HCT116 (cell line): ENCODE results near the gene PLCG2. TPM values are rescaled to one million over a fixed set of nuclear protein-coding genes. Genes with fewer than 3 reads are reported as not detected.

Source experiments
- ATAC-seq: fragments of 200-7000 bp; cut with Tn5 transposase; 2 replicates; pipeline ENCODE4 v1.9.1; 2020; ENCODE audit warnings: mild to moderate bottlenecking, moderate library complexity
- BruUV-seq: library from RNA; stranded (reverse); fragments of 400-500 nt; replicated peaks from 2 replicates; lab custom pipeline; 2021; lab: Mats Ljungman, UMichigan
- CTCF ChIA-PET: fragments of 300-600 bp; sonication (Branson Sonifier 250); formaldehyde crosslinking; loops from one replicate; lab custom pipeline; 2021; ENCODE audit warnings: antibody characterized with exemption; lab: Charles Lee
- POLR2A ChIA-PET: fragments of 300-600, 350-600 bp; sonication (Branson Sonifier 250); formaldehyde crosslinking; loops from one replicate; lab custom pipeline; 2021; ENCODE audit warnings: antibody characterized with exemption; lab: Charles Lee
- RAD21 ChIA-PET, 2 experiments: fragments of 300-600 bp; sonication (Branson Sonifier 250); formaldehyde crosslinking; loops; one replicate each; lab custom pipeline; 2023; ENCODE audit warnings: low total read pairs in 2 of 2; ENCODE audit not compliant: uncharacterized antibody in 2 of 2, unreplicated experiment in 2 of 2, low non-redundant PET in 1 of 2; lab: Charles Lee
- DNase-seq: peaks from one replicate; pipeline ENCODE4 v3.0.0-alpha.2; 2010; ENCODE audit warnings: low read depth, low spot score
- H2AFZ ChIP-seq: fragments of 200-600 bp; shearing (Covaris generic), sonication (generic); 2 replicates; pipeline ENCODE4 v1.6.1; 2017; ENCODE audit warnings: low read depth, mixed run types, mixed read lengths, antibody characterized with exemption, low read length; ENCODE audit not compliant: poor library complexity, severe bottlenecking
- H3K27ac ChIP-seq: 2 replicates; pipeline ENCODE4 v1.5.1; 2012; ENCODE audit warnings: low read depth, low read length
- H3K27me3 ChIP-seq: fragments of 200-600 bp; sonication (generic); 2 replicates; pipeline ENCODE4 v1.6.1; 2016; ENCODE audit warnings: mixed run types, low read length, mixed read lengths; ENCODE audit not compliant: insufficient read depth
- H3K36me3 ChIP-seq, 2 experiments: fragments of 200-500 bp in 1 of 2; fragments of 200-600 bp in 1 of 2; sonication (Bioruptor generic) in 1 of 2; sonication (generic) in 1 of 2; 2 replicates each; pipeline versions ENCODE4 v1.5.1 to v1.6.1; 2014 to 2016; ENCODE audit warnings: low read length in 2 of 2, inconsistent platforms in 1 of 2, mixed read lengths in 1 of 2, mixed run types in 1 of 2; ENCODE audit not compliant: insufficient read depth in 2 of 2, control insufficient read depth in 1 of 2
- H3K4me1 ChIP-seq, 2 experiments: fragments of 200-600 bp in 1 of 2; sonication (generic) in 1 of 2; 2 replicates each; pipeline versions ENCODE4 v1.5.1 to v1.6.1; 2012 to 2017; ENCODE audit warnings: low read length in 2 of 2, inconsistent platforms in 1 of 2, mild to moderate bottlenecking in 1 of 2, mixed read lengths in 1 of 2, mixed run types in 1 of 2, moderate library complexity in 1 of 2; ENCODE audit not compliant: insufficient read depth in 2 of 2, control insufficient read depth in 1 of 2
- H3K4me2 ChIP-seq: fragments of 200-600 bp; sonication (generic); 2 replicates; pipeline ENCODE4 v1.6.1; 2017; ENCODE audit warnings: mixed run types, low read length, mixed read lengths
- H3K4me3 ChIP-seq, 2 experiments: fragments of 200-600 bp in 1 of 2; sonication (generic) in 1 of 2; replicated peaks in 1 of 2; 2 replicates each; pipeline ENCODE4 v1.5.1; 2011 to 2016; ENCODE audit warnings: low read length in 2 of 2, control low read depth in 1 of 2, low read depth in 1 of 2, mild to moderate bottlenecking in 1 of 2, mixed read lengths in 1 of 2, mixed run types in 1 of 2
- H3K79me2 ChIP-seq: fragments of 200-600 bp; sonication (generic); 2 replicates; pipeline ENCODE4 v1.6.1; 2017; ENCODE audit warnings: mild to moderate bottlenecking, mixed run types, low read length, moderate library complexity, mixed read lengths; ENCODE audit not compliant: insufficient read depth
- H3K9ac ChIP-seq: fragments of 200-600 bp; sonication (generic); 2 replicates; pipeline ENCODE4 v1.6.1; 2016; ENCODE audit warnings: low read length, mixed read lengths
- H3K9me2 ChIP-seq: fragments of 200-600 bp; sonication (generic), shearing (Covaris generic); 2 replicates; pipeline ENCODE4 v1.6.1; 2017; ENCODE audit warnings: mixed run types, mild to moderate bottlenecking, moderate library complexity; ENCODE audit not compliant: insufficient read depth
- H3K9me3 ChIP-seq, 2 experiments: fragments of 200-500 bp in 1 of 2; fragments of 200-600 bp in 1 of 2; sonication (Bioruptor generic) in 1 of 2; sonication (generic) in 1 of 2; 2 replicates each; pipeline ENCODE4 v1.6.1; 2014 to 2017; ENCODE audit warnings: low read length in 2 of 2, mixed read lengths in 2 of 2, inconsistent platforms in 1 of 2, low read depth in 1 of 2, mild to moderate bottlenecking in 1 of 2, mixed run types in 1 of 2, moderate library complexity in 1 of 2; ENCODE audit not compliant: control insufficient read depth in 1 of 2, insufficient read depth in 1 of 2
- H4K20me1 ChIP-seq: fragments of 200-600 bp; sonication (generic), shearing (Covaris generic); 2 replicates; pipeline ENCODE4 v1.6.1; 2017; ENCODE audit warnings: mixed run types, mild to moderate bottlenecking, moderate library complexity; ENCODE audit not compliant: insufficient read depth
- ATF3 ChIP-seq: IDR thresholded peaks from 2 replicates; pipeline ENCODE4 v1.6.1; 2012
- CEBPB ChIP-seq: IDR thresholded peaks from 2 replicates; pipeline ENCODE4 v1.6.1; 2012; ENCODE audit warnings: low read depth
- EGR1 ChIP-seq: IDR thresholded peaks from 2 replicates; pipeline ENCODE4 v1.6.1; 2012; ENCODE audit warnings: low read depth
- ELF1 ChIP-seq: IDR thresholded peaks from 2 replicates; pipeline ENCODE4 v1.6.1; 2012; ENCODE audit warnings: low read depth, borderline replicate concordance
- EZH2 ChIP-seq: fragments of 200-600 bp; sonication (generic); IDR thresholded peaks from 2 replicates; pipeline ENCODE4 v1.6.1; 2017; ENCODE audit warnings: antibody characterized with exemption, mixed run types
- EZH2phosphoT487 ChIP-seq: fragments of 200-600 bp; IDR thresholded peaks from 2 replicates; pipeline ENCODE4 v1.6.1; 2018; ENCODE audit warnings: antibody characterized with exemption, borderline replicate concordance
- FOSL1 ChIP-seq: IDR thresholded peaks from 2 replicates; pipeline ENCODE4 v1.6.1; 2012; ENCODE audit warnings: low read depth
- JUND ChIP-seq: IDR thresholded peaks from 2 replicates; pipeline ENCODE4 v1.6.1; 2012
- MAX ChIP-seq: IDR thresholded peaks from 2 replicates; pipeline ENCODE4 v1.6.1; 2012
- POLR2A ChIP-seq: IDR thresholded peaks from 2 replicates; pipeline ENCODE4 v1.7.0; 2011; ENCODE audit warnings: borderline replicate concordance; ENCODE audit not compliant: insufficient read depth, insufficient read length; ENCODE audit errors: extremely low read depth
- POLR2AphosphoS5 ChIP-seq: IDR thresholded peaks from 2 replicates; pipeline ENCODE4 v1.6.1; 2011; ENCODE audit warnings: mild to moderate bottlenecking, low read depth, low read length, moderate library complexity
- RAD21 ChIP-seq: IDR thresholded peaks from 2 replicates; pipeline ENCODE4 v1.6.1; 2012; ENCODE audit warnings: low read depth, mild to moderate bottlenecking
- REST ChIP-seq: IDR thresholded peaks from 2 replicates; pipeline ENCODE4 v1.6.1; 2012; ENCODE audit warnings: low read depth
- SP1 ChIP-seq: IDR thresholded peaks from 2 replicates; pipeline ENCODE4 v1.6.1; 2012; ENCODE audit warnings: low read depth
- TCF7L2 ChIP-seq: IDR thresholded peaks from 2 replicates; pipeline ENCODE4 v1.7.0; 2011; ENCODE audit warnings: borderline replicate concordance, inconsistent platforms; ENCODE audit not compliant: insufficient read depth, insufficient read length; ENCODE audit errors: extremely low read depth
- YY1 ChIP-seq: IDR thresholded peaks from 2 replicates; pipeline ENCODE4 v1.6.1; 2011; ENCODE audit warnings: low read length, low read depth, moderate library complexity, mild to moderate bottlenecking; ENCODE audit not compliant: insufficient replicate concordance; ENCODE audit errors: extremely low read depth
- ZBTB33 ChIP-seq: IDR thresholded peaks from 2 replicates; pipeline ENCODE4 v1.6.1; 2011; ENCODE audit warnings: mild to moderate bottlenecking, low read length, moderate library complexity; ENCODE audit not compliant: insufficient replicate concordance; ENCODE audit errors: extremely low read depth
- ZFX ChIP-seq: fragments of 450-650 bp; IDR thresholded peaks from 2 replicates; pipeline ENCODE4 v1.6.1; 2017
- ZNF274 ChIP-seq: fragments of 200-500 bp; sonication (Bioruptor generic); IDR thresholded peaks from 2 replicates; pipeline ENCODE4 v1.6.1; 2014; ENCODE audit warnings: mild to moderate bottlenecking, low read depth, low read length, inconsistent platforms
- intact Hi-C: fragments of 100-400 bp; cut with micrococcal nuclease; formaldehyde crosslinking; loops from 2 replicates; pipeline ENCODE4 v1.10.0; 2022
- total RNA-seq: library from RNA; stranded (reverse); gene quantifications from one replicate; pipeline ENCODE4 v1.2.1, GENCODE V29; 2021; ENCODE audit not compliant: unreplicated experiment
- TF ChIP-seq, protein P1 (sequence below), 3 experiments: fragments of 200-600 bp in 1 of 3; sonication (generic) in 1 of 3; IDR thresholded peaks in 2 of 3; conservative IDR thresholded peaks in 1 of 3; 2 replicates each; pipeline ENCODE4 v1.5.1; 2012 to 2017; ENCODE audit warnings: low read depth in 2 of 3, low read length in 2 of 3, antibody characterized with exemption in 1 of 3, borderline replicate concordance in 1 of 3, control low read depth in 1 of 3, mild to moderate bottlenecking in 1 of 3, mixed read lengths in 1 of 3, mixed run types in 1 of 3, moderate library complexity in 1 of 3; ENCODE audit not compliant: insufficient read depth in 1 of 3

The PLCG2 gene
- total RNA-seq, 1 experiment from 2014 or later: 31.2 TPM

- CTCF ChIA-PET: interaction anchor here (1.1 to 1.3 kb wide), 2 partner anchors 8 to 28 kb away, joined by 5 to 6 read pairs; no protein-coding TSS in a partner anchor
- Histone ChIP-seq H3K36me3 (peaks cover 0 to 3% of the 10 kb centered on the region in 2 experiments; a peak in 1 of 4 replicates), H2AFZ (no peak overlapping the region), H3K4me2 (no peak overlapping the region), H3K4me3 (no peak overlapping the region), H3K9me2 (no peaks in the 10 kb centered on the region), H3K9me3 (no peaks in the 10 kb centered on the region), H4K20me1 (no peaks in the 10 kb centered on the region), H3K79me2 (no peaks in the 10 kb centered on the region), H3K27ac (no peak overlapping the region), H3K27me3 (no peaks in the 10 kb centered on the region), H3K9ac (no peak overlapping the region), H3K4me1 (no peaks in the 10 kb centered on the region)
- RAD21 ChIA-PET: no interaction called here
- intact Hi-C loops: no loop called here
- no peak for DNase-seq
- no TSS peak for BruUV-seq
- no peak for ATAC-seq
- no peak for TF ChIP-seq ZNF274
- TF ChIP-seq CEBPB: no peak
- no peak for TF ChIP-seq MAX
- TF ChIP-seq ATF3: no peak
- no peak for TF ChIP-seq ELF1
- no peak for TF ChIP-seq POLR2AphosphoS5
- TF ChIP-seq FOSL1: no peak
- TF ChIP-seq SP1: no peak
- TF ChIP-seq ZFX: no peak
- TF ChIP-seq EGR1: no peak
- TF ChIP-seq YY1: no peak
- no peak for TF ChIP-seq TCF7L2
- no peak for TF ChIP-seq ZBTB33
- no peak for TF ChIP-seq EZH2
- TF ChIP-seq EZH2phosphoT487: no peak
- TF ChIP-seq POLR2A: no peak
- TF ChIP-seq REST: no peak
- no peak for TF ChIP-seq RAD21
- TF ChIP-seq, protein P1, sequence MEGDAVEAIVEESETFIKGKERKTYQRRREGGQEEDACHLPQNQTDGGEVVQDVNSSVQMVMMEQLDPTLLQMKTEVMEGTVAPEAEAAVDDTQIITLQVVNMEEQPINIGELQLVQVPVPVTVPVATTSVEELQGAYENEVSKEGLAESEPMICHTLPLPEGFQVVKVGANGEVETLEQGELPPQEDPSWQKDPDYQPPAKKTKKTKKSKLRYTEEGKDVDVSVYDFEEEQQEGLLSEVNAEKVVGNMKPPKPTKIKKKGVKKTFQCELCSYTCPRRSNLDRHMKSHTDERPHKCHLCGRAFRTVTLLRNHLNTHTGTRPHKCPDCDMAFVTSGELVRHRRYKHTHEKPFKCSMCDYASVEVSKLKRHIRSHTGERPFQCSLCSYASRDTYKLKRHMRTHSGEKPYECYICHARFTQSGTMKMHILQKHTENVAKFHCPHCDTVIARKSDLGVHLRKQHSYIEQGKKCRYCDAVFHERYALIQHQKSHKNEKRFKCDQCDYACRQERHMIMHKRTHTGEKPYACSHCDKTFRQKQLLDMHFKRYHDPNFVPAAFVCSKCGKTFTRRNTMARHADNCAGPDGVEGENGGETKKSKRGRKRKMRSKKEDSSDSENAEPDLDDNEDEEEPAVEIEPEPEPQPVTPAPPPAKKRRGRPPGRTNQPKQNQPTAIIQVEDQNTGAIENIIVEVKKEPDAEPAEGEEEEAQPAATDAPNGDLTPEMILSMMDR (IDR thresholded peaks at IDR 0.05 in 2 of 3, conservative IDR thresholded peaks at IDR 0.05 in 1 of 3; ENCODE audit: borderline replicate concordance in 1 of 3, insufficient read depth in 1 of 3, low read depth in 2 of 3, low read length in 2 of 3): no peak
- TF ChIP-seq JUND: no peak
- POLR2A ChIA-PET: no interaction called here
These were observed 122.4 kb downstream of the PLCG2 start for GRCh38 chr16:81901484-81901883.
